Measurements from ENCODE around the gene HDAC8. TPM values are rescaled to one million over a fixed set of nuclear protein-coding genes. Genes with fewer than 3 reads are reported as not detected.
A peak's percentile ranks its signal among the peaks of the same experiment; 100 is the strongest.

Gene HDAC8
- total RNA-seq, 4 donors from 2014 or later = 28.7 to 33.9 (median 30.0) TPM

GRCh38 chrX:72536542-72536941 lies 36.1 kb downstream of the HDAC8 start:
- no peak for TF ChIP-seq POLR2A (IDR thresholded peaks at IDR 0.05)
- TF ChIP-seq, protein P1, sequence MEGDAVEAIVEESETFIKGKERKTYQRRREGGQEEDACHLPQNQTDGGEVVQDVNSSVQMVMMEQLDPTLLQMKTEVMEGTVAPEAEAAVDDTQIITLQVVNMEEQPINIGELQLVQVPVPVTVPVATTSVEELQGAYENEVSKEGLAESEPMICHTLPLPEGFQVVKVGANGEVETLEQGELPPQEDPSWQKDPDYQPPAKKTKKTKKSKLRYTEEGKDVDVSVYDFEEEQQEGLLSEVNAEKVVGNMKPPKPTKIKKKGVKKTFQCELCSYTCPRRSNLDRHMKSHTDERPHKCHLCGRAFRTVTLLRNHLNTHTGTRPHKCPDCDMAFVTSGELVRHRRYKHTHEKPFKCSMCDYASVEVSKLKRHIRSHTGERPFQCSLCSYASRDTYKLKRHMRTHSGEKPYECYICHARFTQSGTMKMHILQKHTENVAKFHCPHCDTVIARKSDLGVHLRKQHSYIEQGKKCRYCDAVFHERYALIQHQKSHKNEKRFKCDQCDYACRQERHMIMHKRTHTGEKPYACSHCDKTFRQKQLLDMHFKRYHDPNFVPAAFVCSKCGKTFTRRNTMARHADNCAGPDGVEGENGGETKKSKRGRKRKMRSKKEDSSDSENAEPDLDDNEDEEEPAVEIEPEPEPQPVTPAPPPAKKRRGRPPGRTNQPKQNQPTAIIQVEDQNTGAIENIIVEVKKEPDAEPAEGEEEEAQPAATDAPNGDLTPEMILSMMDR (IDR thresholded peaks at IDR 0.05) = no peak
- no peak for TF ChIP-seq EP300 (IDR thresholded peaks at IDR 0.05)

GRCh38 chrX:72532366-72532765 lies 40.3 kb downstream of the HDAC8 start:
- TF ChIP-seq POLR2A (IDR thresholded peaks at IDR 0.05) (no peak), EP300 (IDR thresholded peaks at IDR 0.05) (no peak)
- TF ChIP-seq, protein P1 (IDR thresholded peaks at IDR 0.05) = no peak
- 94 to 97% methylated on average over 3 of the region's 3 CpGs for whole genome bisulfite sequencing, 2 donors
- Histone ChIP-seq H3K4me1 (no peaks in the 10 kb centered on the region), H3K36me3 (no peaks in the 10 kb centered on the region), H3K9me3 (no peaks in the 10 kb centered on the region), H3K27ac (no peak overlapping the region), H3K4me3 (no peak overlapping the region), H3K27me3 (peaks cover 0 to 4% of the 10 kb centered on the region in 2 donors)
- DNase-seq (ENCODE audit: low spot score in 2 of 2) = no peak

More at GRCh38 chrX:72536542-72536941, 36.1 kb downstream of the HDAC8 start:
- H3K36me3 ChIP-seq = no peaks in the 10 kb centered on the region
- H3K4me3 ChIP-seq = no peak overlapping the region
- H3K27ac ChIP-seq = no peak overlapping the region
- no peaks in the 10 kb centered on the region for H3K4me1 ChIP-seq
- no peak for DNase-seq (ENCODE audit: low spot score in 2 of 2)
- 73 to 90% methylated on average over 1 of the region's 1 CpG for WGBS, 2 donors
- no peaks in the 10 kb centered on the region for H3K27me3 ChIP-seq
- no peaks in the 10 kb centered on the region for H3K9me3 ChIP-seq

DNA sequence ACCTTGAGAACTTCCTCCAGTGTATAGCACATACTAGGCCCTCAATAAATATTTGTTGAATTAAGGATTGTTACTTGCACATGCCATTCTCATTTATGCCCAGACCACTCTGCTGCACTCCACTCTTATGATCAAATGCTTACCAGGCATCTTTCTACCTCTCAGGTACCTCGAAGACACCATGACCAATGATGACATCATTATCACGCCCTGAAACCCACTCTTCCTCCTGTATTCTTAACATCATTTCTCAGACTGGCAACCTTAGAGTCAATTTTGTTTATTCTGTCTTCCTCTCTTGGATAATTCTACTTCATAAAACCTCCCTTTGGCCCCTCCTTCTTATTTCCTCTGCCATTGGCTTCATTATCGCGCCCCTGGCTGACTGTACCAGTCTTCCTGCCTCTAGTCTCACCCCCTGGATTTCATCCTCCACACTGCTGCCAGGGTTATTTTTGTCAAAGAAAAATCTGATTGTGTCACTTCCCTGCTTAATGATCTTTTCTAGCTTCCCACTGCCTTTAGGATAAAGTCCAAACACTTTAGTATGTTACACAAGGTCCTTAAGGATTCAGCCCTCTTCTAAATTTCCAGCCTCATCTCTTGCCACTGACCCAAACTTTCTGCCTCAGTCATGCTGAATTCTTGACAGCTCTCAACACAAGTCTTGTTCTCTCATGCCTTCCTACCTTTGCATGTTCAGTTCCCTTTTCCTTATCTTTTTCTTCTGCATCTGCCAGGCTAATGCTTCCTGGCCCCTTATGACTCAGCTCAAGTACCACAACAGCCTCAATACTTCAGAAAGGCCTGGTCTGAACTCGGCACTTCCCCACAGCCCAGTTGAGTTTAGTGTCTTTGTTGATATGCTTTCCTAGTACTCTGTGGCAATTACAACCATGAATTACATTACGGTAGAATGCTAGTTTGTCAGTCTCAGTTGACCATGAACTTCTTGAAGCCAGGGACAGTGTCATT lies 45.8 kb downstream of the HDAC8 start:
- TF ChIP-seq EP300 (IDR thresholded peaks at IDR 0.05) (no peak), POLR2A (IDR thresholded peaks at IDR 0.05) (no peak)
- TF ChIP-seq, protein P1 (IDR thresholded peaks at IDR 0.05) = no peak
- Histone ChIP-seq H3K9me3 (no peaks in the 10 kb centered on the region), H3K4me1 (no peaks in the 10 kb centered on the region), H3K36me3 (no peaks in the 10 kb centered on the region), H3K27ac (no peak overlapping the region), H3K4me3 (no peak overlapping the region), H3K27me3 (peaks cover 0 to 4% of the 10 kb centered on the region in 2 donors)
- 76 to 77% methylated on average over 6 of the region's 6 CpGs for WGBS, 2 donors
- DNase-seq (ENCODE audit: low spot score in 2 of 2) = no peak

- no peak overlapping the region for H3K4me3 ChIP-seq
- H3K27ac ChIP-seq = no peak overlapping the region
- no peak for DNase-seq (ENCODE audit: low spot score in 2 of 2)
- H3K36me3 ChIP-seq = no peaks in the 10 kb centered on the region
- TF ChIP-seq POLR2A (IDR thresholded peaks at IDR 0.05) (no peak), EP300 (IDR thresholded peaks at IDR 0.05) (no peak)
- TF ChIP-seq, protein P1 (IDR thresholded peaks at IDR 0.05) = no peak
- no peaks in the 10 kb centered on the region for H3K9me3 ChIP-seq
- H3K4me1 ChIP-seq = no peaks in the 10 kb centered on the region
- no peaks in the 10 kb centered on the region for H3K27me3 ChIP-seq
These were observed 73.9 kb downstream of the HDAC8 start for GRCh38 chrX:72498782-72499181.

GRCh38 chrX:72495046-72495445 lies 77.6 kb downstream of the HDAC8 start:
- Histone ChIP-seq H3K4me3 (no peak overlapping the region), H3K27me3 (no peaks in the 10 kb centered on the region), H3K36me3 (no peaks in the 10 kb centered on the region), H3K9me3 (no peaks in the 10 kb centered on the region), H3K27ac (no peak overlapping the region), H3K4me1 (no peaks in the 10 kb centered on the region)
- TF ChIP-seq, protein P1 (IDR thresholded peaks at IDR 0.05) = no peak
- peak in 1 of 2 donors; percentile 27 for TF ChIP-seq EP300 (IDR thresholded peaks at IDR 0.05)
- DNase-seq (ENCODE audit: low spot score in 2 of 2) = peak in 1 of 2 donors; percentile 32
- WGBS, 2 donors = 62% methylated on average over 6 of the region's 6 CpGs

Measured in tibial nerve (tissue), 4 donors.